WTC11 (cell line): ENCODE measurements around the gene SCARB2.

Source experiments
- GABPB1 ChIP-seq: sonication (generic); formaldehyde crosslinking; IDR thresholded peaks from 2 replicates; pipeline ENCODE4 v1.8.1; 2023; ENCODE audit warnings: mild to moderate bottlenecking, missing genetic modification reagents
- NFE2L1 ChIP-seq: sonication (generic); formaldehyde crosslinking; IDR thresholded peaks from 2 replicates; pipeline ENCODE4 v1.8.1; 2023; ENCODE audit warnings: missing genetic modification reagents
- TCF7 ChIP-seq: sonication (generic); formaldehyde crosslinking; IDR thresholded peaks from 2 replicates; pipeline ENCODE4 v1.8.0; 2022; ENCODE audit warnings: mild to moderate bottlenecking, low read depth, missing genetic modification reagents, moderate library complexity
- TF ChIP-seq, protein P1 (sequence below): fragments of 200-600 bp; IDR thresholded peaks from 2 replicates; pipeline ENCODE4 v1.8.0; 2022; ENCODE audit warnings: antibody characterized with exemption
- TF ChIP-seq, protein P2 (sequence below): sonication (generic); formaldehyde crosslinking; conservative IDR thresholded peaks from 2 replicates; pipeline ENCODE4 v1.8.1; 2022; ENCODE audit warnings: mild to moderate bottlenecking, missing genetic modification reagents

DNA sequence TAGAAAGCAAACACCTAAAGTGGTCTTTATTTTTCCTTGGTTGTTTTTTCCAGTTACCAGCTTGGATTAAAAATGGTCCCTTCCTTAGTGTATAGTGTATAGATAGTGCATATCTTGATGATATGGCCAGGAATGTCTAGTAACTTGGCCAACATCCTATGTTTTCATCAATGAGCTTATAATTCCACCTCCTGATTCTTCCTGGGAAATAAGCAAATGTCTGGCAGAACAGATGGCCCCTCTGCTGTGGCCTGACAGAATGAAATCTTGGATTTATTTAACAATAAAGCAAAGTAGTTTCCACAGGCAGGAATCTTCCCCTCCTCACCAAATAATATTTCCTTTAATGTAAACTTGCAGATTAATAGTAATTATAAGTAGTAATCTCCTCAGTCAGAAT, 6.1 kb downstream of the SCARB2 start:
- TF ChIP-seq, protein P1, sequence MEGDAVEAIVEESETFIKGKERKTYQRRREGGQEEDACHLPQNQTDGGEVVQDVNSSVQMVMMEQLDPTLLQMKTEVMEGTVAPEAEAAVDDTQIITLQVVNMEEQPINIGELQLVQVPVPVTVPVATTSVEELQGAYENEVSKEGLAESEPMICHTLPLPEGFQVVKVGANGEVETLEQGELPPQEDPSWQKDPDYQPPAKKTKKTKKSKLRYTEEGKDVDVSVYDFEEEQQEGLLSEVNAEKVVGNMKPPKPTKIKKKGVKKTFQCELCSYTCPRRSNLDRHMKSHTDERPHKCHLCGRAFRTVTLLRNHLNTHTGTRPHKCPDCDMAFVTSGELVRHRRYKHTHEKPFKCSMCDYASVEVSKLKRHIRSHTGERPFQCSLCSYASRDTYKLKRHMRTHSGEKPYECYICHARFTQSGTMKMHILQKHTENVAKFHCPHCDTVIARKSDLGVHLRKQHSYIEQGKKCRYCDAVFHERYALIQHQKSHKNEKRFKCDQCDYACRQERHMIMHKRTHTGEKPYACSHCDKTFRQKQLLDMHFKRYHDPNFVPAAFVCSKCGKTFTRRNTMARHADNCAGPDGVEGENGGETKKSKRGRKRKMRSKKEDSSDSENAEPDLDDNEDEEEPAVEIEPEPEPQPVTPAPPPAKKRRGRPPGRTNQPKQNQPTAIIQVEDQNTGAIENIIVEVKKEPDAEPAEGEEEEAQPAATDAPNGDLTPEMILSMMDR = no peak
- no peak for TF ChIP-seq TCF7 (CRISPR knock-in tag)
- TF ChIP-seq GABPB1 = no peak
- TF ChIP-seq NFE2L1 (CRISPR knock-in tag) = no peak
- TF ChIP-seq, protein P2, sequence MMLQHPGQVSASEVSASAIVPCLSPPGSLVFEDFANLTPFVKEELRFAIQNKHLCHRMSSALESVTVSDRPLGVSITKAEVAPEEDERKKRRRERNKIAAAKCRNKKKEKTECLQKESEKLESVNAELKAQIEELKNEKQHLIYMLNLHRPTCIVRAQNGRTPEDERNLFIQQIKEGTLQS (CRISPR knock-in tag) = no peak
